Nephron (organoid): ENCODE results near the gene SLC51B.

Source experiments
- H3K27ac Mint-ChIP-seq, 3 experiments: 2 replicates each; pipeline ENCODE4 v1.8.0; 2020; ENCODE audit warnings: mixed read lengths in 3 of 3, mild to moderate bottlenecking in 2 of 3, moderate library complexity in 1 of 3
- H3K27me3 Mint-ChIP-seq: 2 replicates; pipeline ENCODE4 v1.8.0; 2021; ENCODE audit warnings: low read depth, mild to moderate bottlenecking, moderate library complexity, mixed read lengths
- H3K36me3 Mint-ChIP-seq: 2 replicates; pipeline ENCODE4 v1.8.0; 2020; ENCODE audit warnings: low read depth, mixed read lengths
- H3K4me1 Mint-ChIP-seq: 2 replicates; pipeline ENCODE4 v1.8.0; 2020; ENCODE audit warnings: mixed read lengths
- H3K4me3 Mint-ChIP-seq, 3 experiments: 2 replicates each; pipeline ENCODE4 v1.8.0; 2020; ENCODE audit warnings: mild to moderate bottlenecking in 3 of 3, mixed read lengths in 3 of 3, moderate library complexity in 2 of 3
- H3K9me3 Mint-ChIP-seq: 2 replicates; pipeline ENCODE4 v1.8.0; 2020; ENCODE audit warnings: mixed read lengths
- TF ChIP-seq, protein P1 (sequence below), 3 experiments: fragments of 200-600 bp; sonication (generic); IDR thresholded peaks; one replicate each; pipeline ENCODE4 v1.5.0; 2021; ENCODE audit warnings: antibody characterized with exemption in 3 of 3; ENCODE audit not compliant: unreplicated experiment in 3 of 3

Gene SLC51B

DNA sequence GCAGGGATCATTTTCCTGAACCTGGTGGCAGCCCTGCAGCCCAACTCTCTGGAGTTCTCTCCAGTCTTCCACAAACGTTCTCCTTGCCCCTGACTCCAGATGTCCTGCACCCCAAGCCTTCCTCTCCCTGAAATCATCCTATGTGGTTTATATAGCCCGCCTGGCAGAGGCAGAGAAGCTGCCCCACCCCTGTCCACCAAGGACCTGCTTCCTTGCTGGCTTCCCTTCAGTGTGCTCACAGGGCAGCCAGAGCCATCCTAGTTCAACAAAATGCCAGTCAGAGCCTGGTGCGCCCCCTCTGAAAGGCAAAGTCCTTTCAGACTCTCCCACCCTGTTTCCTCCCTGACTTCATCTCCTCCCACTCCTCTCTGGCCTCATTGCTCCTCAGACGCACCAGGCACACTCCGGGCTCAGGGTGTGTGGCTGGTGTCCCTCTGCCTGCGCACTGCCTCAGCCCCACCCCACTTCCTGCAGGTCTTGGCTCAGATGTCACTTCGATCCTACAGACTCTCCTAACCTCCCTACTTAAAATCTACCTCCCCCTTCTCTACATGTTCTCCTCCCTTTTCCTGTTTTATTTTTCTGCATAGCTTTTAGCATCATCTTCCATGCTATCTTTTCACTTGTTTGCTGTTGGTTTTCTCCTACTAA is 37.2 kb downstream of the SLC51B start:
- Mint-ChIP-seq H3K4me3 (peak overlapping the region; percentile 23 to 69 (median 54)), H3K27me3 (peaks cover 17% of the 10 kb centered on the region)
- TF ChIP-seq, protein P1, sequence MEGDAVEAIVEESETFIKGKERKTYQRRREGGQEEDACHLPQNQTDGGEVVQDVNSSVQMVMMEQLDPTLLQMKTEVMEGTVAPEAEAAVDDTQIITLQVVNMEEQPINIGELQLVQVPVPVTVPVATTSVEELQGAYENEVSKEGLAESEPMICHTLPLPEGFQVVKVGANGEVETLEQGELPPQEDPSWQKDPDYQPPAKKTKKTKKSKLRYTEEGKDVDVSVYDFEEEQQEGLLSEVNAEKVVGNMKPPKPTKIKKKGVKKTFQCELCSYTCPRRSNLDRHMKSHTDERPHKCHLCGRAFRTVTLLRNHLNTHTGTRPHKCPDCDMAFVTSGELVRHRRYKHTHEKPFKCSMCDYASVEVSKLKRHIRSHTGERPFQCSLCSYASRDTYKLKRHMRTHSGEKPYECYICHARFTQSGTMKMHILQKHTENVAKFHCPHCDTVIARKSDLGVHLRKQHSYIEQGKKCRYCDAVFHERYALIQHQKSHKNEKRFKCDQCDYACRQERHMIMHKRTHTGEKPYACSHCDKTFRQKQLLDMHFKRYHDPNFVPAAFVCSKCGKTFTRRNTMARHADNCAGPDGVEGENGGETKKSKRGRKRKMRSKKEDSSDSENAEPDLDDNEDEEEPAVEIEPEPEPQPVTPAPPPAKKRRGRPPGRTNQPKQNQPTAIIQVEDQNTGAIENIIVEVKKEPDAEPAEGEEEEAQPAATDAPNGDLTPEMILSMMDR (IDR thresholded peaks at IDR 0.05; ENCODE audit: unreplicated experiment in 3 of 3): no peak

DNA sequence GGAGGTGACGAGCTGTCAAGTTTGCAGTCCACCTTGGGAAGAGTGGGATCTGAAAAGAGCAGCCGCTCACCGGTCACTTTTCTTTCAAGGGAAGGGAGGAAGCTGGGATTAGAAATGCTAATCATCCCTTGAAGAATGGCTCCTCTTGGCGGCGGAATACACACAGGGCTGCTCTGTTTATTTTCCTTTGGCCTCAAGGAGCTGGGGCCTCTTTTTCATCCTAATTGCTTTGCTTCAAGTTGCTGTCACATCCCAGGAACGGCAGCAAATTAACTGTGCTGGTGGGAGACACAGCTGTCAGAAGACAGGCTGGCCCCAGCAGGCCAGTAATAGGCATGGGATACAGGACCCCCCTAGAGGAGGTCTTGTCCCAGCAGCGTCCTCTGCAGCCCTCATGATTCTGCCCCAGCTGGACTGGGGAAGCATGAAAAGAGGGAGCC is 38.1 kb downstream of the SLC51B start:
- H3K9me3 Mint-ChIP-seq: no peaks in the 10 kb centered on the region
- TF ChIP-seq, protein P1 (IDR thresholded peaks at IDR 0.05; ENCODE audit: unreplicated experiment in 3 of 3): peak; percentile 44 to 60 (median 49)
- H3K27me3 Mint-ChIP-seq: peaks cover 10% of the 10 kb centered on the region
- H3K4me1 Mint-ChIP-seq: peaks cover 80% of the 10 kb centered on the region
- peak overlapping the region; percentile 23 to 69 (median 54) for H3K4me3 Mint-ChIP-seq
- H3K36me3 Mint-ChIP-seq: no peaks in the 10 kb centered on the region
- H3K27ac Mint-ChIP-seq: peak overlapping the region; percentile 90 to 98 (median 96)

More for the DNA sequence above, 37.2 kb downstream of the SLC51B start:
- Mint-ChIP-seq H3K27ac (peak overlapping the region; percentile 90 to 98 (median 96)), H3K4me1 (peaks cover 80% of the 10 kb centered on the region), H3K36me3 (no peaks in the 10 kb centered on the region), H3K9me3 (no peaks in the 10 kb centered on the region)

DNA sequence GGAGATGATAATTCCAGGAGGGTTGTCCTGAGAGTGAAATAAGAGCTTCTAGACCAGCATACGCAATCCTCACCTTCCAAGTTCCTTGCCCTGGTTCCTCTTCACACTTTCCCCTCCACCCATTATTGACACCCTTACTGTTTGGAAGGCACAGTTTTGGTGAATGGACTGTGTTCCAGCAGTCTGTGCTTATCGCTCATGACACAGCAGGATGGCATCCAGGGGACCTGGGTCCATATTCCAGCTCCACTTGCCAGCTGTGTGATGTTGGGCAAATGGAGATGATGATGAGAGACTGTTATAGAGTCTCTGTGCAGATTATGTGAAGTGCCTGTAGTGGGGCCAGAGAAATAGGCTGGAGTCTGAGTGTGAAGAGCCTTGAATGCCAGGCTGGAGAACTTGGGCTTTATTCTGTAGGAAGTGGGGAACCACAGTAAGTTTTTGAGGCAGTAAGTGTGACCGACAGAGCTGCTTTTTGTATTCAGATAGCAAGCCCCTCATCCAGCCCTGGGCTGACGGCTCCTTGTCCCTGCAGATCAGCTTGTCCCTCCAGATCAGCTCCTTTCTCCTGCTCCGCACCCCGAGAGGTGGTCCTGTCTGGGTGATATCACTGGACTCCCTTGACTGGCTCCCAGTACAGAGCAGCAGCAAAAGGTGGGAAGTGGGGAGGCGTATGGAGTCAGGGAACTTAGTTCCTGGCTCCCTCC is 39.5 kb downstream of the SLC51B start:
- no peaks in the 10 kb centered on the region for H3K9me3 Mint-ChIP-seq
- H3K27me3 Mint-ChIP-seq: peaks cover 7% of the 10 kb centered on the region
- H3K4me1 Mint-ChIP-seq: peaks cover 81% of the 10 kb centered on the region
- H3K4me3 Mint-ChIP-seq: no peak overlapping the region
- peak overlapping the region; percentile 28 to 96 (median 55) for H3K27ac Mint-ChIP-seq
- TF ChIP-seq, protein P1 (IDR thresholded peaks at IDR 0.05; ENCODE audit: unreplicated experiment in 3 of 3): no peak
- no peaks in the 10 kb centered on the region for H3K36me3 Mint-ChIP-seq

DNA sequence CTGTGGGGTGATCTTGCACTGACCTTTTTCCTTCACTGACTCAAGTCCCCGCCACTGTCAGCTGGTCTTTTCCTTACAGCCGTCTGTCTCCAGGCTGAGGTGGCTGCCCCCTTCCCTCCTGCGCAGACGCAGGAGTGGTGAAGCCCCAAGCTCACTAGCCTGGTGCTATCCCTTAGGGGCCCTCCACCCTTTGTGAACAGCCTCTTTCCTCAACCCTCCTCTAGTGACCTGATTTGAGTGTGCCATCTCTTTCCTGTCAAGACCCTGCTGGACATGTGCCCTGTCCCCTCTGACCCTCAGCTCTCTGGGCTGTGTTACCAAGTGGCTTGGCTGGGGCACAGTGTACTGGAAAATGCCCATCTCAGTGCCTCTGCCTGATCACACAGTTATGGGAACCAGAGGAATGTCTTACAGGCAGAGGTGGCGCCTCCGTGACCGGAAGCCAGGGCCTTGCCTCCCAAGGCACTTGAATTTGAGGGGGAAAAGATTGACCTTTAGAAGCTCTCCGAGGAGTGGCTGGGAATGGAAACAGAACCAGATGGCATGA is 40.1 kb downstream of the SLC51B start:
- Mint-ChIP-seq H3K36me3 (no peaks in the 10 kb centered on the region), H3K27me3 (peaks cover 7% of the 10 kb centered on the region), H3K9me3 (no peaks in the 10 kb centered on the region), H3K27ac (peak overlapping the region; percentile 24 to 96 (median 55)), H3K4me3 (peak overlapping the region in 1 of 3 experiments; percentile 39), H3K4me1 (peaks cover 81% of the 10 kb centered on the region)
- TF ChIP-seq, protein P1 (IDR thresholded peaks at IDR 0.05; ENCODE audit: unreplicated experiment in 3 of 3): no peak

DNA sequence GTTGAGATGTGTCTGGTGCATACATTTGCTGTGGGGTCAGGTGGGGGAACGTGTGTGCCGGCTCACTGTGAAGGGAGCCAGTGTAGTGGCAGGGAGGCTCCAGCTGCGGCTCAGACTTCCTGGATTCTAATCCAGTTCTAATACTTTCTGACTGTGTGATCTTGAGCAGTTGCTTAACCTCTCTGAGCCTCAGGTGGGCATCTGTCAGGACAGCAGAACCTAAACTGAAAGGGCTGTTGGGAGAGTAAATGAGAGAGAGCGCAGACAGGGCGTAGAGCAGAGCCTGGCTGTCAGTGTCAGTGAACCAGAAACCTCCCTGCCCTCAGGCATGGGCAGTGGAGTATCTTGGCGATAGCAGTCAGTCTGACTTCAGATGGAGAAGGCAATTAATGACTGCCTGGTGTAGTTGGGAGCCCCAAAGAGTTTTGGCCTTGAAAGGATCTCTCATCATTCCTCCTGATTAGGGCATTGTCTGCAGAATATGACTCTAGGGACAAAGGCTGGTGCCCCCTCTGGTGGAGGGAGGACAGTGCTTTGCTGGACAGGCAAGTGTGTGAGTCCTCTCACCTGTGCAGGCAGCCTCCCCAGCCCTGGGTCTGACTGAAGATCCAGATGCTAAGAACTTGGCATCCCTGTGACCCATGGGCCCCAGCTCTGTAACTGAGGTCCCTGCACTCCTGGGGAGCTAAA is 40.9 kb downstream of the SLC51B start:
- TF ChIP-seq, protein P1 (IDR thresholded peaks at IDR 0.05; ENCODE audit: unreplicated experiment in 3 of 3): peak; percentile 32 to 52 (median 38)
- Mint-ChIP-seq H3K9me3 (no peaks in the 10 kb centered on the region), H3K4me3 (no peak overlapping the region)

More for the DNA sequence above, 40.9 kb downstream of the SLC51B start:
- Mint-ChIP-seq H3K36me3 (no peaks in the 10 kb centered on the region), H3K4me1 (peaks cover 75% of the 10 kb centered on the region), H3K27me3 (peaks cover 7% of the 10 kb centered on the region), H3K27ac (peak overlapping the region; percentile 25 to 96 (median 48))
